Calu3 (cell line): ENCODE measurements around the gene LLPH. TPM values are rescaled to one million over a fixed set of nuclear protein-coding genes. Genes with fewer than 3 reads are reported as not detected.

Experiments
- BruUV-seq: library from RNA; stranded (reverse); fragments of 400-500 nt; replicated peaks from 2 replicates; lab custom pipeline; 2021; lab: Mats Ljungman, UMichigan
- CTCF ChIA-PET: fragments of 300-600 bp; sonication (Branson Sonifier 250); formaldehyde crosslinking; loops from one replicate; lab custom pipeline; 2022; ENCODE audit warnings: antibody characterized with exemption; lab: Charles Lee
- DNase-seq: peaks from one replicate; pipeline ENCODE4 v3.0.0; 2022
- H3K27ac Mint-ChIP-seq: one replicate; pipeline ENCODE4 v1.8.0; 2022; ENCODE audit warnings: mixed read lengths; ENCODE audit not compliant: unreplicated experiment
- H3K27me3 Mint-ChIP-seq: one replicate; pipeline ENCODE4 v1.8.0; 2022; ENCODE audit warnings: mixed read lengths; ENCODE audit not compliant: unreplicated experiment
- H3K36me3 Mint-ChIP-seq: one replicate; pipeline ENCODE4 v1.8.0; 2022; ENCODE audit warnings: mild to moderate bottlenecking, moderate library complexity, mixed read lengths; ENCODE audit not compliant: insufficient read depth, unreplicated experiment
- H3K4me1 Mint-ChIP-seq: one replicate; pipeline ENCODE4 v1.8.0; 2022; ENCODE audit warnings: mild to moderate bottlenecking, low read depth, mixed read lengths; ENCODE audit not compliant: unreplicated experiment
- H3K4me3 Mint-ChIP-seq: one replicate; pipeline ENCODE4 v1.8.0; 2022; ENCODE audit warnings: mild to moderate bottlenecking, low read depth, moderate library complexity, mixed read lengths; ENCODE audit not compliant: unreplicated experiment
- H3K9me3 Mint-ChIP-seq: one replicate; pipeline ENCODE4 v1.8.0; 2022; ENCODE audit warnings: low read depth, mixed read lengths; ENCODE audit not compliant: unreplicated experiment
- CTCF ChIP-seq: fragments of 200-600 bp; IDR thresholded peaks from one replicate; pipeline ENCODE4 v1.8.0; 2022; ENCODE audit warnings: antibody characterized with exemption; ENCODE audit not compliant: unreplicated experiment
- intact Hi-C: fragments of 100-400 bp; cut with micrococcal nuclease; formaldehyde crosslinking; loops from one replicate; pipeline ENCODE4 v1.10.0; 2022; ENCODE audit not compliant: unreplicated experiment
- total RNA-seq: library from RNA; stranded (reverse); gene quantifications from 2 replicates; pipeline ENCODE4 v1.2.3, GENCODE V29; 2022

The LLPH gene
- total RNA-seq, 1 experiment from 2014 or later, result 46.6 TPM

DNA sequence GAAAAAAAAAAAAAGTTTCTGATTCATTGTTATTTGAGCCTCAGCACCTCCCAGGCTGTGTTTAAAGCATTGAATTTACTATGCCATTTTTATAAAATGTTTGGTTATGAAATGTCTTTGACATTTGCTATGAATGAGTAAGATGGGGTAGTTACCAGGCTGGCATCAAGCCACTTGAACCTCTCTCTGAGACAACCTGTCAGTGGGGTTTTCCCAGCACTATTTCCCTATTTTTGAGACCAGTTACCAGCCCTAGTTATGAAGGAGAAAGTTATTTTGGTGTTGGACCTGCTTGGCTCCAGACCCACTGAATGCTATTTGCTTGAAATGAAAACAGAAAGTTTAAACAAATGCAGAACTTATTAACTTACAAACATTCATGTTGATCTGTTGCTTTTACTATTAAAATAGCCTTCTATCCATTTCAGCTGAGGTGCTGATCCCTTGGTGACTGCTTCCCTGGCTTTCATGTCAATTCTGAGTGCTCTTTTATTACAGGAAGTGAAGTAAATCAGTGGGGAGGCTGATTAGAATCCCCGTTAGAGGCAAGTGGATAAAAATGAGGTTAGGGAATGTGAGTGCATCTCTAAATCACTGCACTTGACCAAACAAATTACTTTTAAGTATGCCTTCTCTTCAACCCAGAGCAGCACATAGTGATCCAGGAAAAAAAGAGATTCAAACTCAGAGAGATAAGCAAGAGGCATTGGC, 37.8 kb downstream of the LLPH start:
- H3K4me3 Mint-ChIP-seq, result no peak overlapping the region
- no peak overlapping the region for H3K27ac Mint-ChIP-seq
- H3K36me3 Mint-ChIP-seq, result no peaks in the 10 kb centered on the region
- intact Hi-C loops, result no loop called here
- TF ChIP-seq CTCF, result no peak
- no peaks in the 10 kb centered on the region for H3K9me3 Mint-ChIP-seq
- peaks cover 9% of the 10 kb centered on the region for H3K27me3 Mint-ChIP-seq
- no TSS peak for BruUV-seq
- H3K4me1 Mint-ChIP-seq, result peaks cover 9% of the 10 kb centered on the region
- peak; percentile 72 for DNase-seq
- CTCF ChIA-PET, result no interaction called here

DNA sequence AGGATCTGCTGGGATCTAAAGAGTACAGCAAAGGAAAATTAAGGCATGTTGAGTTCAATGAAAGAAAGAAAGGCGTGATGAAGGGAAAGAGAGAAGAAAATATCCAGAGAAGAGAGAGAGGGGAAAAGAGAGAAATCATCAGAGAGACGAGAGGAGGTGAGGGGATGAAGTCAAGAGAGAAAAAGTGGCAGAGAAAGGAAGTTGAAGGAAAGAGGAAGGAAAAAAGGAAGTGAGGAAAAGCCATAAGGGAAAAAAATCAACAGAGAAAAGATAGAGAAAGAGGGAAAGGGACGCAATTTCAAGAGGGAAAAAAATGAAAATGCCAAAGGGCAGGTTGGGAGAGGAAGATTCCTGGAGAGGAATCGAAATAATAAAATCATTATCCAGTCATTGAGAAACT, 40.4 kb downstream of the LLPH start:
- Mint-ChIP-seq H3K27ac (no peak overlapping the region), H3K4me3 (no peak overlapping the region), H3K36me3 (no peaks in the 10 kb centered on the region), H3K9me3 (no peaks in the 10 kb centered on the region), H3K4me1 (peaks cover 9% of the 10 kb centered on the region), H3K27me3 (no peaks in the 10 kb centered on the region)
- CTCF ChIA-PET, result interaction anchor here (0.8 kb wide), 1 partner anchor 9 kb away, joined by 3 read pairs; no protein-coding TSS in a partner anchor
- no peak for TF ChIP-seq CTCF
- BruUV-seq, result no TSS peak
- DNase-seq, result no peak
- intact Hi-C loops, result no loop called here

- Mint-ChIP-seq H3K9me3 (no peaks in the 10 kb centered on the region), H3K36me3 (no peaks in the 10 kb centered on the region), H3K27me3 (no peaks in the 10 kb centered on the region), H3K4me3 (no peak overlapping the region), H3K27ac (no peak overlapping the region), H3K4me1 (peaks cover under 1% of the 10 kb centered on the region)
- CTCF ChIA-PET, result interaction anchor here (0.7 kb wide), 2 partner anchors 208 to 632 kb away, joined by 3 read pairs; no protein-coding TSS in a partner anchor
- peak; percentile 72 for DNase-seq
- intact Hi-C loops, result loop anchor here (2.0 to 10.0 kb wide), 4 partner anchors 100 to 775 kb away; no protein-coding TSS in a partner anchor
- TF ChIP-seq CTCF, result peak; percentile 68
- BruUV-seq, result no TSS peak
Observed at GRCh38 chr12:66087365-66087943, 43.1 kb downstream of the LLPH start.

DNA sequence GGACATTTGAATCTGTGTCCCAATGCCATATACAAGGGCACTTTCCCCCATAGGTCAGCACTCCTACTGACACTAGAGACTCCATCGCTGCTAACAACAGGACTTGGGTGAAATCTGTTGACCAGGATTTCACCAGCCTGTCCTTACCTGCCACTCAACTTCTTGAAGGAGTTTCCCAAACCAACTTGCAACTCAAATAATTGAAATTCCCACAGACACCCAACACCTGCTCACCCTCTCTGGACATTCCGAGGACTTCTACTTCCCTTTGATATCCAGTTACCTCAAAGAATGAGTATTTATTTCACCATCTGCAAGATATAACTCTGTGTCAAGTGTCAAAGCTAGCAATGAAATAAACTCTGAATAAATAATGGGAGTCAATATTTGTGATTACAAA, 44.6 kb downstream of the LLPH start:
- CTCF ChIA-PET, result interaction anchor here (0.6 kb wide), 1 partner anchor 97 kb away, joined by 4 read pairs; no protein-coding TSS in a partner anchor
- no peak overlapping the region for H3K27ac Mint-ChIP-seq
- H3K27me3 Mint-ChIP-seq, result no peaks in the 10 kb centered on the region
- no peak for TF ChIP-seq CTCF
- DNase-seq, result no peak
- intact Hi-C loops, result loop anchor here (2.0 to 10.0 kb wide), 4 partner anchors 99 to 773 kb away; no protein-coding TSS in a partner anchor
- no peaks in the 10 kb centered on the region for H3K36me3 Mint-ChIP-seq
- no peak overlapping the region for H3K4me3 Mint-ChIP-seq
- no peaks in the 10 kb centered on the region for H3K9me3 Mint-ChIP-seq
- BruUV-seq, result no TSS peak
- H3K4me1 Mint-ChIP-seq, result no peaks in the 10 kb centered on the region
